Measurements from ENCODE around the gene CLDN14.

CLDN14 gene

DNA sequence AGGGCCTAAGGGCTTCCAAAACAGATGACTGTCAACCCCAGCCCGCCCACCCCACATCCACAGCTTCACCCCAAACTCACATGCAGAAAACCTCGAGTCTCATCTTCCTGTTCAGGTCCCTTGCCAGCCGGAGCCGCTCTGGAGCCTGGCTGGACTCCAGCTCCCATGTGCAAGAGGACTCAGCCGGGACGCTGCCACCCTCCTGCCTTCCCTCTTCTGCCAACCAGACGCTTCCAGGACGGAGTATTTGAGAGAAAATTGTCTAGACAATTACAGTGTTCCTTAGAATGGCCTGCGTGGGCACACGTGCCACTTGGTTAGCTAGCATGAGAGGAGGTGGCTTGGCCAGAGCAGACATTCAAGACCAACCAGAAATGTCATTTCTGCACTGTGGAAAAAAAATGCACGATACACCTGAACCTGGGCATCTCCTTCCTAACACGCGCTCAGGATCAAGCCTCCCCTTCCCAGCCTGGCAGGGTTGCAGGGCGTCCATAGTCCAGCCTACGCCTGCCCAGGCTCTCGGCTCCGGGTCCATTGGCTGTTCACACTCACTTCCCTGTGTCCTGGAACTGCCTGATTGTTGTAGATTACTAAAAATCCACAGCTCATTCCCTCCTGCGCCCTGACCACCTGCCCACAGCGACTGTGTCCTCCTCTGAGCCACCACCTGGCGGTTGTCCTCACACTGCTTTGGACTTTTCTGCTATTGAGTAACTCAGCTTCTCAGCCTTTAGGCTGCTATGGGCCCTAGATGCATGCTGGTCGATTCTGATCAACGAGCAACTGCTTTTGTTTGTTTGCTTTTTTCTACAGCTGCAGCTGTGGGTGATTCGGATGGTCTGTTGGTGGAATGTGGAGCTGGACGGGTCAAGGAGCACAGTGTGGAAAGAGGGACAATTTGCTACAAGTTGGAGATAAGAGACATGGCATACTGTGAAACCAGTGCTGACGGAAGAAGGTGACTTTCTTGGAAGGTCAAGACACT lies at the start of gene CLDN14:
CLDN14 (minus strand) TSS at position 708 of the 988 bp plus-strand sequence. CDS start 18,427 bp downstream, outside the sequence.
- no peak for DNase-seq (ENCODE audit: low read depth)
- TF ChIP-seq MAX (IDR thresholded peaks at IDR 0.05; ENCODE audit: low read depth, low read length) (no peak), POLR2A (IDR thresholded peaks at IDR 0.05; ENCODE audit: extremely low read depth, insufficient read length) (no peak), MYC (IDR thresholded peaks at IDR 0.05; ENCODE audit: low read depth, low read length) (no peak), CTCF (IDR thresholded peaks at IDR 0.05; ENCODE audit: low read depth, low read length) (no peak)
- no peak within 1 kb of the TSS for H3K4me3 ChIP-seq (ENCODE audit: low read depth, low read length)

DNA sequence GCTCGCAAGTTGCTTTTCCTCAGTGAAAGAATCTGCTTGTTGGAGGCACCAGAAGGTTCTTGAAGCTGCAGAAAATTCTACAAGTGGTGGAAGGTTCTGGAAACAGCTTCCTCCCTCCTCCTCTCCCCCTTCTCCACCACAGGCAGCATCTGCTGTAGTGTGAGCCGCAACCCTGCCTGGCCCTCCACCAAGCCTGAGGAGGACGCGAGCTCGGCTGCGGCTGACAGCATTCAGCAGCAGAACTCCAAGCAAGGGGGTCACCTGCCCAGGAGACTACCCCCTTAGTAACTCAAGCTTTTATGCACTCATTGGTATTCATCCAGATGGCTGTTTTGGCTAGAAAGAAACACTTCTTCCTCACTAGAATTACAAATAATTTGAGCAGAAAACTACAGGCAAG lies 48.8 kb upstream of the CLDN14 start:
- no peak overlapping the region for H3K4me3 ChIP-seq (ENCODE audit: low read depth, low read length)
- TF ChIP-seq MYC (IDR thresholded peaks at IDR 0.05; ENCODE audit: low read depth, low read length) (no peak), POLR2A (IDR thresholded peaks at IDR 0.05; ENCODE audit: extremely low read depth, insufficient read length) (no peak), MAX (IDR thresholded peaks at IDR 0.05; ENCODE audit: low read depth, low read length) (no peak), CTCF (IDR thresholded peaks at IDR 0.05; ENCODE audit: low read depth, low read length) (no peak)
- DNase-seq (ENCODE audit: low read depth): no peak

- no peak overlapping the region for H3K4me3 ChIP-seq (ENCODE audit: low read depth, low read length)
- no peak for DNase-seq (ENCODE audit: low read depth)
- TF ChIP-seq CTCF (IDR thresholded peaks at IDR 0.05; ENCODE audit: low read depth, low read length): no peak
- no peak for TF ChIP-seq MYC (IDR thresholded peaks at IDR 0.05; ENCODE audit: low read depth, low read length)
- TF ChIP-seq POLR2A (IDR thresholded peaks at IDR 0.05; ENCODE audit: extremely low read depth, insufficient read length): no peak
- TF ChIP-seq MAX (IDR thresholded peaks at IDR 0.05; ENCODE audit: low read depth, low read length): no peak
These were observed 47.4 kb upstream of the CLDN14 start for GRCh38 chr21:36527317-36527716.

- DNase-seq (ENCODE audit: low read depth): no peak
- TF ChIP-seq MAX (IDR thresholded peaks at IDR 0.05; ENCODE audit: low read depth, low read length) (no peak), MYC (IDR thresholded peaks at IDR 0.05; ENCODE audit: low read depth, low read length) (no peak), POLR2A (IDR thresholded peaks at IDR 0.05; ENCODE audit: extremely low read depth, insufficient read length) (no peak), CTCF (IDR thresholded peaks at IDR 0.05; ENCODE audit: low read depth, low read length) (no peak)
- H3K4me3 ChIP-seq (ENCODE audit: low read depth, low read length): no peak overlapping the region
These were observed 46.2 kb upstream of the CLDN14 start for GRCh38 chr21:36526104-36526503.

DNA sequence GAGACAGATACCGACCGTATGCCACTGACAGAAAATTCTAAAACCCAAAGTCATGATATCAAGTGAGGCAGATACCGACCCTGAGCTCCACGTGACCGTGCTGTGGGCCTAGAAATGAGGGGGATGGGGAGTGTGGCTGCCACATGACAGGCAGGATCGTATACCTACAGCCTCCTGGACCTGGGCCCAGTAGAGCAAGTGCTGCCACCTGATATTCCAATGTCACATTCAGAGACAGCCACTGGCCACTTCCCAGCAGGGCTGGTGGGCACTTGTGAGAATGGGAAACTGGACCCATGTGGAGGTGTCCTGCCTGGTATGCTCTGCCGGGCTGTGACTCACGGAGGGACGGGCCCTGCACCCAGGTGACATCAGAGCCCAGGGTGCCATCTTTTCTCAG lies 44.6 kb upstream of the CLDN14 start:
- TF ChIP-seq CTCF (IDR thresholded peaks at IDR 0.05; ENCODE audit: low read depth, low read length) (no peak), MAX (IDR thresholded peaks at IDR 0.05; ENCODE audit: low read depth, low read length) (no peak), POLR2A (IDR thresholded peaks at IDR 0.05; ENCODE audit: extremely low read depth, insufficient read length) (no peak), MYC (IDR thresholded peaks at IDR 0.05; ENCODE audit: low read depth, low read length) (no peak)
- no peak overlapping the region for H3K4me3 ChIP-seq (ENCODE audit: low read depth, low read length)
- DNase-seq (ENCODE audit: low read depth): no peak

Measured in NB4 (cell line).